Heart left ventricle (tissue), 16 donors: ENCODE results near the gene DIRAS1. TPM values are rescaled to one million over a fixed set of nuclear protein-coding genes. Genes with fewer than 3 reads are reported as not detected.

ENCODE experiments used
- ATAC-seq, 4 donors: fragments of 200-7000 bp; cut with Tn5 transposase; one replicate each; pipeline ENCODE4 v1.9.1; 2020 to 2022; ENCODE audit warnings: moderate library complexity in 4 of 4, mild to moderate bottlenecking in 3 of 4, moderate number of reproducible peaks in 1 of 4
- DNase-seq, 5 donors: peaks; one replicate each; pipeline ENCODE4 v3.0.0-alpha.2; 2020
- H3K27ac ChIP-seq, 12 donors: fragments of 200-600 bp; sonication (generic) in 4 of 12; one replicate each; pipeline versions ENCODE4 v1.5.0 to v1.8.0; 2016 to 2022; ENCODE audit warnings: mild to moderate bottlenecking in 2 of 12
- H3K27me3 ChIP-seq, 9 donors: fragments of 200-600 bp; sonication (generic) in 2 of 9; one replicate each; pipeline versions ENCODE4 v1.5.1 to v1.8.0; 2016 to 2022; ENCODE audit warnings: mild to moderate bottlenecking in 3 of 9
- H3K36me3 ChIP-seq, 9 donors: fragments of 200-600 bp; sonication (generic) in 2 of 9; one replicate each; pipeline versions ENCODE4 v1.5.0 to v1.8.0; 2018 to 2022; ENCODE audit warnings: mild to moderate bottlenecking in 2 of 9
- H3K4me1 ChIP-seq, 12 donors: fragments of 200-600 bp; sonication (generic) in 4 of 12; one replicate each; pipeline versions ENCODE4 v1.5.0 to v1.8.0; 2016 to 2022; ENCODE audit warnings: mild to moderate bottlenecking in 3 of 12
- H3K4me3 ChIP-seq, 12 donors: fragments of 200-600 bp; sonication (generic) in 4 of 12; one replicate each; pipeline versions ENCODE4 v1.5.0 to v1.8.0; 2017 to 2022; ENCODE audit warnings: mild to moderate bottlenecking in 9 of 12, moderate library complexity in 4 of 12
- H3K9me3 ChIP-seq, 12 donors: fragments of 200-600 bp; sonication (generic) in 4 of 12; one replicate each; pipeline versions ENCODE4 v1.5.0 to v1.8.0; 2016 to 2022; ENCODE audit warnings: mild to moderate bottlenecking in 1 of 12
- CTCF ChIP-seq, 12 donors: fragments of 200-600 bp; sonication (generic) in 4 of 12; IDR thresholded peaks; one replicate each; pipeline versions ENCODE4 v1.5.0 to v1.8.0; 2018 to 2022; ENCODE audit warnings: antibody characterized with exemption in 12 of 12, mild to moderate bottlenecking in 5 of 12
- POLR2A ChIP-seq, 2 donors: fragments of 450-650 bp; IDR thresholded peaks; one replicate each; pipeline ENCODE4 v1.6.1; 2017; ENCODE audit warnings: antibody characterized with exemption in 2 of 2, mild to moderate bottlenecking in 2 of 2, moderate library complexity in 2 of 2
- WGBS, 4 donors: extraction: QIAGEN DNeasy Blood & Tissue Kit in 2 of 4; methylation state at CpG; one replicate each; pipeline versions ENCODE4 v1.1.5 to v1.1.7; 2013 to 2018; 5-methylcytosine and 5-hydroxymethylcytosine counted together
- intact Hi-C, 10 donors: fragments of 100-400 bp; cut with DNase I; formaldehyde crosslinking; loops; one replicate each; pipeline versions ENCODE4 v1.11.1 to v1.14.2; 2022
- polyA plus RNA-seq, 2 donors: library from polyadenylated mRNA; stranded (reverse); fragments of 200-250 nt; gene quantifications; one replicate each; pipeline ENCODE4 v1.2.3, GENCODE V29; 2013
- total RNA-seq, 9 donors: library from RNA; depleted of rRNA in 2 of 9; stranded (reverse); fragments of >200 nt in 2 of 9; fragmentation: NEBNext Ultra II Directional in 3 of 9; extraction: Animal tissue kit (Norgen Biotek cat#: 25700) in 3 of 9; gene quantifications; one replicate each; pipeline versions ENCODE4 v1.1.0 to v1.2.4, GENCODE V29; 2016 to 2023
- donor health status: ischemic (EF 13 %, LVEDD 7.1; RV severe dilation, severe dysfunction).
- donor health status: healthy with polysubstance abuse.
- donor health status: DM: no; HTN: yes; CAD: no.
- donor health status: DM: no; HTN: no; CAD: no.
- donor health status: ischemic (EF 25% LVEDD 6.9; RV normal size, moderate dysfunction).
- donor health status: ischemic (EF 25% LVEDD 5.7; RV mildly dilated, moderate dysfunction).
- donor health status: healthy.
- donor health status: DM: yes; HTN: yes; CAD: no.
- donor health status: ischemic (EF 35%, LVEDD 5.7; RV mildly dilated, moderate dysfunction).
- donor health status: nonischemic (EF 11% LVEDD 7.7; RV severe dilation, severe dysfunction).
- donor health status: DM: yes; HTN: yes; CAD: no.
- donor health status: PGD.
- donor health status: ischemic (EF 29% LVEDD 5.4; RV normal size, mild dysfunction).
- donor health status: nonischemic (EF 23%, LVEDD 6.1; RV moderate dilation, normal function).

The DIRAS1 gene
- total and polyA plus RNA-seq, 11 donors: 77.4 to 191 (median 142) TPM

- no peak for DNase-seq
- Histone ChIP-seq H3K9me3 (no peaks in the 10 kb centered on the region), H3K27me3 (no peaks in the 10 kb centered on the region), H3K36me3 (no peaks in the 10 kb centered on the region), H3K4me3 (no peak overlapping the region), H3K27ac (no peak overlapping the region), H3K4me1 (peaks cover 0 to 8% (median 4%) of the 10 kb centered on the region in 12 donors)
- 24 to 38% (median 30%) methylated on average over 4 of the region's 4 CpGs for WGBS, 4 donors
- intact Hi-C loops: loop anchor here in 1 of 10 donors (5.0 kb wide), 1 partner anchor 92 kb away; no protein-coding TSS in a partner anchor
- TF ChIP-seq POLR2A (IDR thresholded peaks at IDR 0.05) (no peak), CTCF (IDR thresholded peaks at IDR 0.05) (no peak)
- ATAC-seq: no peak
These were observed 22.9 kb upstream of the DIRAS1 start for GRCh38 chr19:2744113-2744512.

- H3K4me1 ChIP-seq: peaks cover 0 to 15% (median 9%) of the 10 kb centered on the region in 12 donors
- WGBS, 4 donors: 70 to 83% (median 73%) methylated on average over 8 of the region's 8 CpGs
- DNase-seq (no peak), ATAC-seq (no peak)
- intact Hi-C loops: loop anchor here in 1 of 10 donors (5.0 kb wide), 1 partner anchor 91 kb away; no protein-coding TSS in a partner anchor
- H3K27ac ChIP-seq: no peak overlapping the region
- H3K9me3 ChIP-seq: no peaks in the 10 kb centered on the region
- H3K27me3 ChIP-seq: no peaks in the 10 kb centered on the region
- H3K4me3 ChIP-seq: no peak overlapping the region
- H3K36me3 ChIP-seq: no peaks in the 10 kb centered on the region
- TF ChIP-seq CTCF (IDR thresholded peaks at IDR 0.05) (no peak), POLR2A (IDR thresholded peaks at IDR 0.05) (no peak)
These were observed 21.9 kb upstream of the DIRAS1 start for GRCh38 chr19:2743099-2743498.

DNA sequence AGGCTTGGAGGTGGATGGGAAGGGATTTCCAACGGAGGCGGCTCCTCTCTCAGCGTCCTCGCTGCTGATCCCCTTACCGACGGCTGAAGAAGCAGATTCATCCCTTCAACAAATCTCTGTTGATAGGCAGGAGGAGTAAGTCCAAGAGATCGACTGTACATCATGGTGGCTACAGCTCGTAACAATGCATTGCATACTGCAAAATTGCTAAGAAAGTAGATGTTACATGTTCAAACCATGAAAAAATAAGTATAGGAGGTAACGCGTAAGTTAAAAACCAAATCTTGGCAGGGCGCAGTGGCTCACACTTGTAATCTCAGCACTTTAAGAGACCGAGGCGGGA is 19.1 kb upstream of the DIRAS1 start:
- DNase-seq: no peak
- H3K27ac ChIP-seq: no peak overlapping the region
- TF ChIP-seq CTCF (IDR thresholded peaks at IDR 0.05) (no peak), POLR2A (IDR thresholded peaks at IDR 0.05) (no peak)
- ATAC-seq: no peak
- H3K9me3 ChIP-seq: peaks cover 0 to 4% (median 0%) of the 10 kb centered on the region in 12 donors
- peaks cover 0 to 18% (median 9%) of the 10 kb centered on the region in 12 donors for H3K4me1 ChIP-seq
- intact Hi-C loops: loop anchor here in 1 of 10 donors (5.0 kb wide), 1 partner anchor 88 kb away; no protein-coding TSS in a partner anchor
- peaks cover 0 to 18% (median 10%) of the 10 kb centered on the region in 9 donors for H3K36me3 ChIP-seq
- H3K27me3 ChIP-seq: no peaks in the 10 kb centered on the region
- 43 to 46% (median 44%) methylated on average over 13 of the region's 13 CpGs for WGBS, 4 donors
- H3K4me3 ChIP-seq: peak overlapping the region in 4 of 12 donors; percentile 89 to 99 (median 90)

DNA sequence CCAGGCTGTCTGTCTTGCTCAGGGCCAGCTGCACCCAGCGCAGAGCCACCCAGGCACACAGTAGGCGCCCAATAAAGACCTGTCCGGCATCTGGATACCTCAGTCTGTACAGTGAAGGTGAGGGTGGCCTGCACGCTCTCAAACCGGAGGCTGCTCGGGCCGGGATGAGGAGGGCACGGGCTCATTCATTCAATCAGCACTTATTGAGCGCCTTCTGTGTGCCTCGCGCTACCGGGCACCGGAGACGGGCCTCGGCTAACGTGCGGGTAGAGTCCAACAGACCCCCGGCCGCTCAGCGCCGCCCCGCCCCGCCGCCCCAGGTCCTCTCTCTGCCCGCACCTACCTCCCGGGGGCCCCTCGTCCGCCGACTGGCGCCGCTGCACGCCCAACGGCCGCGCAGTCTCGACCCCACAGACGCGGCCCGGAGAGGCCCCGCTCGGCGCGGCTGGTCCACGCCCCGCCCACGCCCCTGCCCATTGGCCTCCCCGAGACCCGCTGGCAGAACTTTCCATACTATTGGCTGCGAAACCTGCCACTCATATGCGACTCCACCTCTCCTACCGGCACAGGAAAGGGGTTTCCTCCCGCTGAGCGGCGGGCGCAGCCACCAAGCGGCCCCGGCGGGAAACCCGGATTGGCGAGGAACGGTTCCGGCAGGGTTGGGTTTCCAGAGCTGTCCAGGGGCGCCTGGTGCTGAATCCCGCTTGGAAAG is 18.6 kb upstream of the DIRAS1 start, which contains the start of gene SLC39A3:
TSS of gene SLC39A3 (minus strand) at position 416 of the 712 bp plus-strand sequence. CDS start 2,760 bp downstream, outside the sequence.
- peak; percentile 100 for ATAC-seq
- peaks cover 0 to 18% (median 9%) of the 10 kb centered on the region in 12 donors for H3K4me1 ChIP-seq
- TF ChIP-seq CTCF (IDR thresholded peaks at IDR 0.05) (peak in 6 of 12 donors; percentile 8 to 33 (median 18)), POLR2A (IDR thresholded peaks at IDR 0.05) (peak in 1 of 2 donors; percentile 50)
- peaks cover 0 to 4% (median 0%) of the 10 kb centered on the region in 12 donors for H3K9me3 ChIP-seq
- peak within 1 kb of the TSS; percentile 82 to 99 (median 92) for H3K4me3 ChIP-seq
- H3K27ac ChIP-seq: peak within 1 kb of the TSS in 11 of 12 donors; percentile 35 to 80 (median 60)
- H3K27me3 ChIP-seq: no peaks in the 10 kb centered on the region
- intact Hi-C loops: loop anchor here in 1 of 10 donors (5.0 kb wide), 1 partner anchor 87 kb away; no protein-coding TSS in a partner anchor
- 1 to 2% (median 1%) methylated on average over 15 to 64 of the region's 64 CpGs for WGBS, 4 donors
- H3K36me3 ChIP-seq: peaks cover 0 to 21% (median 10%) of the 10 kb centered on the region in 9 donors
- peak; percentile 98 to 100 (median 100) for DNase-seq
